Fibroblast of skin of right quadriceps (primary cell): ENCODE measurements around the gene FOSL1.
"Not testable (repeated sequence)": the region's sequence is repeated elsewhere in the genome, so short reads cannot be mapped to it uniquely, and the experiment has no call there.

ENCODE experiments used
- DNase-seq: peaks from one replicate; pipeline ENCODE4 v3.0.0-alpha.2; 2013

FOSL1 gene

GRCh38 chr11:65849771-65850216 is 50.4 kb downstream of the FOSL1 start:
- DNase-seq: no peak

GRCh38 chr11:65849366-65849765 is 50.8 kb downstream of the FOSL1 start:
- no peak for DNase-seq

GRCh38 chr11:65848693-65849092 is 51.5 kb downstream of the FOSL1 start:
- DNase-seq: not testable (repeated sequence)

GRCh38 chr11:65847746-65848145 is 52.4 kb downstream of the FOSL1 start:
- DNase-seq: no peak

- DNase-seq: no peak
Measured at GRCh38 chr11:65844231-65844872, 55.8 kb downstream of the FOSL1 start.

GRCh38 chr11:65843811-65844210 is 56.4 kb downstream of the FOSL1 start:
- no peak for DNase-seq

GRCh38 chr11:65842144-65842543 is 58.0 kb downstream of the FOSL1 start:
- DNase-seq: no peak
